NCI-H748 treated with DMSO at 0.1 percent for 48 hours (cell line): Measurements from ENCODE around the gene CNTNAP3.
"Not testable (repeated sequence)": the region's sequence is repeated elsewhere in the genome, so short reads cannot be mapped to it uniquely, and the experiment has no call there.

Source experiments
- DNase-seq: peaks from one replicate; lab custom pipeline; 2025; lab: John Stamatoyannopoulos, UW

The CNTNAP3 gene

DNA sequence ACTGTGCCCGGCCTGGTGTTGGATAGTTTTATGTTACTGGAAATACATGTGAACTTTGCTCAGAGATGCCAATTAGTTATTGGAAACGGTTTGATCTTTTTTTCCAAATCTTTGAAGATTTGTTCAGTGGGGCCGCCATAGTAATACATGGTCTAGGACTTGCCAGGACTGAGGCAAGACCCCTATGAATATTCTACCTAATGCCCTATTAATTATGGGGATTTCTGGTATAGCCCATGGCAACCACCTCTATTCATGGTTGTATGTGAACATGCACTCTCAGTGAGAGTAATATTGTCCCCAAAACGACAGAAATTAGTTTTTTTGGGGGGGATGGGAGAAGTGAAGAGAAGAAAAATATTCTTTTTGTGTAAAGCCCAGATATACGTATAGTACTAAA, 220.3 kb downstream of the CNTNAP3 start:
- not testable (repeated sequence) for DNase-seq

DNA sequence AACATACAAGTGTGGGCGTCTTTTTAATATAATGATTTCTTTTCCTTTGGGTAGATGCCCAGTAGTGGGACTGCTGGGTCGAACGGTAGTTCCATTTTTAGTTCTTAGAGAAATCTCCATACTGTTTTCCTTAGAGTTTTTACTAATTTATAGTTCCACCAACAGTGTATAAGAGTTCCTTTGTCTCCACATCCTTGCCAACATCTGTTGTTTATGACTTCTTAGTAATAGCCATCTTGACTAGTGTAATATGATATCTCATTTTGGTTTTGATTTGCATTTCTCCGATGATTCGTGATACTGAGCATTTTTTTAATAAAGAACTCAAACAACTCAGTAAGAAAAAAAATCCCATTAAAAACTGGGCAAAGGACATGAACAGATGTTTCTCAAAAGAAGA, 225.0 kb downstream of the CNTNAP3 start:
- not testable (repeated sequence) for DNase-seq

DNA sequence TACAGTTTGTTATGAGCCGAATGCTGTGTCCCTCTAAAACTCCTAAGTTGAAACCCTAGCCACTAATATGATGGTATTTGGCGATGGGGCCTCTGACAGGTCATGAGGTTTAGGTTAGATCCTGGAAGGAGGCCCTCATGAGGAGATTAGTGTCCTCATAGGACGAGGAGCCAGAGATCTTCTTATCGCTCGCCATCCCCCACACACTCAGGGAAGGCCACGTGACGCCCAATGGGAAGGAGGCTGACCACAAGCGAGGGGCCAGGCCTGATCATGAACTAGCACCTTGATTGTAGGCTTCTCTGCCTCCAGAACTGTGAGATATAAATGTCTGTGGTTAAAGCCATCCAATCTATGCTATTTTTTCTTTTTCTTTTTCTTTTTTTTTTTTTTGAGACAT, 233.5 kb downstream of the CNTNAP3 start:
- not testable (repeated sequence) for DNase-seq

DNA sequence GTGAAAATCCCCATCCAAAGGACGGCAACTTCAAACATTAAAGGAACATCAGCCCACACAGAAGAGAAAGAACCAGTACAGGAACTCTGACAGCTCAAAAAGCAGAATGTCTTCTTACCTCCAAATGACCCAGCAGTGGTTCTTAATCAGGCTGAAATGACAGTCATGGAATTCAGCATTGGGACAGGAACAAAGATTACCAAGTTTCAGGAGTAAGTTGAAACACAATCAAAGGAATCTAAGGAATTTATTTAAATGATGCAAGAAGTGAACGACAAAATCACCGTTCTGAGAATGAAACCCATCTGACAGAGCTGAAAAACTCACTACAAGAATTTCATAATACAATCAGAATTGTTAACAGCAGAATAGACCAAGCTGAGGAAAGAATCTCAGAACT, 241.1 kb downstream of the CNTNAP3 start:
- DNase-seq, result not testable (repeated sequence)

DNA sequence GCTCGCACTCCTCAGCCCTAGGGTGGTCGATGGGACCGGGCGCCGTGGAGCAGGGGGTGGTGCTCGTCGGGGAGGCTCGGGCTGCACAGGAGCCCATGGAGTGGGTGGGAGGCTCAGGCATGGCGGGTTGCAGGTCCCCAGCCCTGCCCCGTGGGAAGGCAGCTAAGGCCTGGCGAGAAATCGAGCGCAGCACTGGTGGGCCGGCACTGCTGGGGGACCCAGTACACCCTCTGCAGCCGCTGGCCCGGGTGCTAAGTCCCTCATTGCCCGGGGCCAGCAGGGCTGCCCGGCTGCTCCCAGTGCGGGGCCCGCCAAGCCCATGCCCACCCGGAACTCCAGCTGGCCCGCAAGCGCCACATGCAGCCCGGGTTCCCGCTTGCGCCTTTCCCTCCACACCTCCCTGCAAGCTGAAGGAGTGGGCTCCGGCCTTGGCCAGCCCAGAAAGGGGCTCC, 245.6 kb downstream of the CNTNAP3 start:
- not testable (repeated sequence) for DNase-seq

DNA sequence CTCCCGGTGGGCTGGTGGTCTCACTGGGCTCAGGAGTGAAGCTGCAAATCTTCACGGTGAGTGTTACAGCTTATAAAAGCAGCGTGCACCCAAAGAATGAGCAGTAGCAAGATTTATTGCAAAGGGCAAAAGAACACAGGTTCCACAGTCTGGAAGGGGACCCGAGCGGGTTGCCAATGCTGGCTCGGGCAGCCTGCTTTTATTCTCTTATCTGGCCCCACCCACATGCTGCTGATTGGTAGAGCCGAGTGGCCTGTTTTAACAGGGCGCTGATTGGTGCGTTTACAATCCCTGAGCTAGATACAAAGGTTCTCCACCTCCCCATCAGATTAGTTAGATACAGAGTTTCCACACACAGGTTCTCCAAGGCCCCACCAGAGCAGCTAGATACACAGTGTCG, 246.2 kb downstream of the CNTNAP3 start:
- DNase-seq, result not testable (repeated sequence)

DNA sequence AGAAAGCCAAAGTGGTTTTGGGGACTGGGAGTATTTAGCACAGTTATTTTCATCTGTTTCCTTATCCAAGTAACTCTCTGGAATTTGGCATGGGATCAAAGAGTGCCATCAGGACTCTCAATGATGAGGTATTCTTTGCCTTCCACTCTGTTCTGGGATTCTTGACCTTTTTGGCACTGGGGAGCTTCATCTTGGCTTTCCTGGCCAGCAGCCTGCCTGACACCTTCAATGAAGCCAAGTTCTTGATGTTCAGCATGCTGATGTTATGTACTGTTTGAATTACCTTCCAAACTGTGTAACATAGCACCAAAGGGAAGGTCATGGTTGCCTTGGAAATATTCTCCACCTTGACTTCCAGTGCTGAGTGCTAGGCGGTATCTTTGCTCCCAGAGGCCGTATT, 248.8 kb downstream of the CNTNAP3 start:
- DNase-seq, result not testable (repeated sequence)

DNA sequence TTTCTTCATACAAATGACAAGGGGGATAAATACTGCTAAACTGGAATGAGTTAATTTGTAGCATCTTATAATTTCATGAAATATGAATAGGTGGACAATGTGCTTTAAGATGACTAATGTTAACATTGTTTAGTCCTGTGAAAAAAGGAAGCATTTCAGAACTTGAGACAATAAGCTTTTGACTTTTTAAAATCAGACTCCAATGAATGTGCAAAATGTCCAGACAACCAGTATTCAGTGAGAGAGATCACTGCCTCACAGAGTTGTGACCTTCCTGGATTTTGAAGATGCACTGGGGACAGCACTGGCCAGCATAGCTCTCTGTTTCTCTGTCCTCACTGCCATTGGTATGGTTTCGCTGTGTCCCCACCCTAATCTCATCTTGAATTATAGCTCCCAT, 249.7 kb downstream of the CNTNAP3 start:
- not testable (repeated sequence) for DNase-seq

DNA sequence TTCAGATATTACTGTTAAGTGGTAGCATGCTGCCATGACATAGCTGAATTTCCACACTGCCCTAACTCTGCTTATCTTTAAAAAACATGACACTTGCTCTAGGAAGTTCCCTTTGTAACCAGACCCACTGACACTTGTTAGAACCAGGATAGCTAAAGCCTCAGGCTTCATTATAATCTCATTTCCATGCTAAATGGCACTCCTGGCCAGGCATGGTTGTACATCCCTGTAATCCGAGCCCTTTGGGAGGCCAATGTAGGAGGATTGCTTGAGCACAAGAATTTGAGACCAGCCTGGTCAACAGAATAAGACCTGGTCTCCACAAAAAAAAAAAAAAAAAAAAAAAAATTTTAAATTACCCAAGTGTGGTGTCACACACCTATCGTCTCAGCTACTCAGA, 254.1 kb downstream of the CNTNAP3 start:
- DNase-seq, result not testable (repeated sequence)

DNA sequence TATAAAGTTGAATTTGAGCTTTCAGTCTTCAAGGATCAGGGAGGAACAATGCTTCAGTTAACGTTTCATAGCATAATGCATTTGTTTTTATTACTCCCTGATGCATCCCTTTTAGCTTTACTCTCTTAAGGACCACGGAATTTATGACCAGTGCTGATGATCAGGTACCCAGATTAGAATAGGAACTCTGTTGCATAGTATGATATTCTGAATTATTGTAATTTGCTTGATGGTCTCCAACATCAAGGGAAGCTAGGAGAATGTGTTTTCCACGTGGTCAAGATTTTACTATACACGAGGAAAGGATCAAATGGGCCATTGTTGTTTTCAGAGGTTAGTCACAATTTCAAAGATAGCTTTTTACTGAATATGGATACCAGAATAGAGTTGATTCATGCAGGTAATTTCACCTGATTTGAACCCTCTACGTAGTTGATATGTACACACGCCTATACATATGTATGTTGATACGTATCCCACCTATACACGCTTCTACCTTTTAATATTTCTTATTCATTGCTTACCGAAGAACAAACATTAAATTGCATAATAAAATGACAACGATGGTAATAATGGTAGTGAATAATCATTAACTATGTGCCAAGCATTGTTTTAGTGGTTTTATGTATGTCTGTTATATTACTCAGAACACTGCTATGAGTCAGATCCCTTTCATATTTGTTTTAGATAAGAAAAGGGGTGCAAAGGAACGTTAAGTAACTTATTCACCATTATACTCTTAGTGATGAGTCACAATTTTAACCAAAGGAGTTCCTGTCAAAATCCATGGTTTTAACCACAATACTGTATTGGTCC, 257.6 kb downstream of the CNTNAP3 start:
- not testable (repeated sequence) for DNase-seq

DNA sequence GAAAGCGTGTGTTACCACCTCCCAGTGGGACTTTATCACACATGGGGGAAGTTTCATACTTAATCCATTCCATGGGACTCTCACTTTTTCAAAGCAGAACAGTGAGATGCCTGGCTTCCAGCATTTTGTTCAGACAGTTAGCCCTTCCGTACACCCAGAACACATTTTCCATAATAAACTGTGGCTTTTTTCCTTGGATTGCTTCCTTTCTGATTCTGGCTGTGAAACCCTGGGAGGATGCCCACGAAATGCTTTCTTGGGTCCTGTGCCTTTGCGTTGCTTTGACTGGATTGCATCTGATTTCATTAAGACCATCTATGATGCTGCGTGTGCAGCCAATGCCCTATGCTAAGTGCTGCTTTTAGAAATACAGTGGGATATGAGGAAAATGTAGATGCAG, 259.1 kb downstream of the CNTNAP3 start:
- DNase-seq, result not testable (repeated sequence)

DNA sequence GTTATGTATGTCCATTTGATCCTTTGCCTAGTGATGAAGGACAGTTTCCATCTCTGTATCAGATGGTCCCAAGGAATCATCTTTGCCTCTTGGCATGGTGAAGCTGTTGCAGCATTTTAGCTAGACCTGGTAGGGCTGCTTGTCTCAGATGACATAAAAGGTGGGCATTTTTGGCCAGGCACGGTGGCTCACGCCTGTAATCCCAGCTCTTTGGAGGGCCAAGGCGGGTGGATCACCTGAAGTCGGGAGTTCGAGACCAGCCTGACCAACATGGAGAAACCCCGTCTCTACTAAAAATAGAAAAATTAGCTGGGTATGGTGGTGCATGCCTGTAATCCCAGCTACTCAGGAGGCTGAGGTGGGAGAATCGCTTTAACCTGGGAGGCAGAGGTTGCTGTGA, 259.8 kb downstream of the CNTNAP3 start:
- DNase-seq, result not testable (repeated sequence)

DNA sequence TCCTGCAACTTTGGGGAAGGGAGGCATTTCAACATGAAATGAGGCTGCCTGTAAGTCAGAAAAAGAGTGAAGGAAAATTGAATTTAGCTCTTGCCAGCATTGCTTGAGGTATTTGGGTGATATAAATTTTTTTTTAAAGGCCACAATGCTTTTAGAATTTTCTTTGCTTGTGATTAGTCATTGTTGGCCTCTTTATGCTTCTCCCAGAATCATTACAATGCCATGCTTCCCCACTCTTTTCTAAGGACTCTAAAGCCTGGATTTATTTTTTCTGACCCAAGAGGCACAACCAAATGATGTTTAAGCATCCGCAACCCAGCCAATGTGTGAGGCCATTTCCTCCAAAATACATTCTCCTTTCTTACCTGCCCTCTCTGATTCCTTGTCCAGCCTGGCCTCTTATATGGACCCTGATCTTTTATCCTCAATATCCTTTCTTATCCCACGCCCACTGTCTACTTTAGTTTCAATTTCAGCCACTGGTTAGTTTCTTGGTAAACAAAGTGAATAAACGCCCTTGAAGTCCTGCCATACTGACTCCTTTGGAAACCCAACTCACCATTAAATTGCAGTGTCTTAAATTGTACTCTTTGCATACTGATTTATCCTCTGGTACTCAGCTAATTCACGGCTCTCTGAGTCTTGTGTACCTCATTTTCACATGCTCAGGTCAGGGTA, 261.9 kb downstream of the CNTNAP3 start:
- not testable (repeated sequence) for DNase-seq
